GM13976 (cell line): ENCODE measurements around the gene WNT3.

Experiments
- DNase-seq: peaks from one replicate; pipeline ENCODE4 v3.0.0; 2012; ENCODE audit warnings: low spot score
- in situ Hi-C: fragments of 300-500 bp; cut with MboI; formaldehyde crosslinking; loops from one replicate; pipeline ENCODE4 v1.12.0; 2022; ENCODE audit warnings: low sequenced_read_pairs, mixed read lengths, inconsistent platforms; ENCODE audit not compliant: unreplicated experiment
- TF ChIP-seq, protein P1 (sequence below): IDR thresholded peaks from 2 replicates; pipeline ENCODE4 v1.5.1; 2012; ENCODE audit warnings: borderline replicate concordance, mild to moderate bottlenecking; ENCODE audit not compliant: insufficient read depth; ENCODE audit errors: extremely low read depth, missing control alignments, control extremely low read depth

The WNT3 gene

DNA sequence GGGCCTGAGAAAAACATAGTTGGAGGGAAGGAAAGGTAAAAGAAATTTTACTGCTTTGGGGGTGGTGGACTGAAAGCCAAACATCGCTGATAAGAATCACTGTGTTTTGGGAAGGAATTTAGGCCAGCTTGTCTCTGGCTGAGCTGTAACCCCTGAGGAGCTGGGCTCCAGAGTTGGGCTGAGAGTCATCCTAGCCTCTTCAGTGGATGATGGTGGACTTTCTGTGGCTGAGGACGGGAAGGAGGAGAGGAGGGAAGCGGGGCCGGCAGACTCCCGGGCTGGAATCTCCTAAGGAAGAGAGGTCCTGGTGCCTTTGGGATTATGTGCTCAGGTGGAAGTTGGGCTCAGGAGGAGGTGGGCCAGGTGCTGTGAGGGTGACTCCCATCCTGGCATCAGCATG, 41.5 kb upstream of the WNT3 start:
- TF ChIP-seq, protein P1, sequence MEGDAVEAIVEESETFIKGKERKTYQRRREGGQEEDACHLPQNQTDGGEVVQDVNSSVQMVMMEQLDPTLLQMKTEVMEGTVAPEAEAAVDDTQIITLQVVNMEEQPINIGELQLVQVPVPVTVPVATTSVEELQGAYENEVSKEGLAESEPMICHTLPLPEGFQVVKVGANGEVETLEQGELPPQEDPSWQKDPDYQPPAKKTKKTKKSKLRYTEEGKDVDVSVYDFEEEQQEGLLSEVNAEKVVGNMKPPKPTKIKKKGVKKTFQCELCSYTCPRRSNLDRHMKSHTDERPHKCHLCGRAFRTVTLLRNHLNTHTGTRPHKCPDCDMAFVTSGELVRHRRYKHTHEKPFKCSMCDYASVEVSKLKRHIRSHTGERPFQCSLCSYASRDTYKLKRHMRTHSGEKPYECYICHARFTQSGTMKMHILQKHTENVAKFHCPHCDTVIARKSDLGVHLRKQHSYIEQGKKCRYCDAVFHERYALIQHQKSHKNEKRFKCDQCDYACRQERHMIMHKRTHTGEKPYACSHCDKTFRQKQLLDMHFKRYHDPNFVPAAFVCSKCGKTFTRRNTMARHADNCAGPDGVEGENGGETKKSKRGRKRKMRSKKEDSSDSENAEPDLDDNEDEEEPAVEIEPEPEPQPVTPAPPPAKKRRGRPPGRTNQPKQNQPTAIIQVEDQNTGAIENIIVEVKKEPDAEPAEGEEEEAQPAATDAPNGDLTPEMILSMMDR: no peak
- DNase-seq: no peak
- in situ Hi-C loops: no loop called here

DNA sequence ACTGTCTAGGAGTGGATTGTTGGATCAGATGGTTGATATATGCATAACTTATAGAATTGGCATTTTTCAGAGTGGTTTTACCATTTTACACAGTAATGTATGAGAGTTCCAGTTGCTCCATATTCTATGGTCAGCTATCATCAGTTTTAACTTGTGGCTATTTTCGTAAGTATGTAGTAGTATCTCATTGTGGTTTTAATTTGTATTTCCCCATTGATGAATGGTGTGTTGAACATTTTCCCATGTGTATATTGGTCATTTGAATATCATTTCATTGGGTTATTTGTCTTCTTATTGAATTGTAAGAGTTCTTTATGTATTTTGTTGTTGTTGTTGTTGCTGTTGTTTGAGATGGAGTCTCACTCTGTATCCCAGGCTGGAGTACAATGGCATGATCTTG, 39.1 kb upstream of the WNT3 start:
- in situ Hi-C loops: no loop called here
- DNase-seq: no peak
- TF ChIP-seq, protein P1: no peak

DNA sequence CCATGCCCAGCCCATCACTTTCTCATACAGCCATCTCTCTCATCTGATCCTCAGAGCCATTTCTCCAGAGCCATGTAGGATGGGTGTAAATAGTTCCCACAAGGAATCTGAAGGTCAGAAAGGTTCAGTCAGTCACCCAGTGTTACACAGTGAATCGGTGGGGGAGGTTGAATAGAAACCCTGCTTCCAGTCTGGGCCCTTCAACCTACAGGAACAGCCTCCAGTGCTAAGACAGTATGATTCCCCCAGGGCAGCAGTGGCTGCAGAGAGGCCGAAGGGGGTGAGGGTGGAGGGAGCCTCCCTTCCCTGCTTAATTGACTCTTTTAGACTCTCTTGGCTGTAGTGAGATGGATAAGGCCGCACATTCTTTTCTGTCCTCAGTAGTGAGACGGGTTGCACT, 36.5 kb upstream of the WNT3 start:
- TF ChIP-seq, protein P1: no peak
- no peak for DNase-seq
- in situ Hi-C loops: no loop called here

DNA sequence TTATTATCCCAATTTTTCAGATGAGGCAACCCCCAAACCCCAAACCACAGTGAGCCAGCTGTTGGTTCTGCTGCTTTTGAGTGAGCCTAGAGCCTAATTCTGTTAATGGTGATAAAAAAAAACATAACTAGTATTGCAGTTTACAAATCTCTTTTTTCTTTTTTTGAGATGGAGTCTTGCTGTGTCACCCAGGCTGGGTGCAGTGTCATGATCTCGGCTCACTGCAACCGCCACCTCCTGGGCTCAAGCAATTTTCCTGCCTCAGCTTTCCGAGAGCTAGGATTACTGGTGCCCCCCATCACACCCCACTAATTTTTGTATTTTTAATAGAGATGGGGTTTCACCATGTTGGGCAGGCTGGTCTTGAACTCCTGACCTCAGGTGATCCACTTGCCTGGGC, 36.0 kb upstream of the WNT3 start:
- TF ChIP-seq, protein P1: no peak
- DNase-seq: no peak
- in situ Hi-C loops: no loop called here

DNA sequence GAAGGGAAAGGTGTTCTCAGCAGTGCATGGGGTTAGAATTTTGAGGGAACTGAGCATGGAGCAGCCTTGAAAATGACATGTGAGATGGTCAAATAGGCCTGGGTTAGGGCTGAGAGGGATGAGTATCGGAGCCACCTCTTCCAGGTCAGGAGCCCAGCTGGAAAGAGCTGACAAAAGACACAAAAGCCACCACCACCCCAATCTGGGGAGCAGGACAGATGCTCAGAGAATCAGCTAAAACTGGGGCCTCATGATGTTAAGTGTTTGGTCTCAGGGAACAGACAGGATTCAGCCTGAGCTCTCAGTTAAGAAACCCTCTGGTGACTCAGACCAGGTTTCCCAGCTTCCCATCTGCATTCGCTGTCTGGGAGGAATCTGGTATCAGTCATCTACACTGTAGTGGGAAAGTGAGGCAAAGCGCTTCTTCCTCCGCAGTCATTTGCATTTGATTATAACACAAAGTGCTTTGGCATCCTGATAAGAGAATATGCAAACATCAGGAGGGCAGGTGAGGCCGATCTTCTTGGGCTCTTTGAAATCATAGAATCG, 35.5 kb upstream of the WNT3 start:
- TF ChIP-seq, protein P1: no peak
- in situ Hi-C loops: no loop called here
- no peak for DNase-seq

DNA sequence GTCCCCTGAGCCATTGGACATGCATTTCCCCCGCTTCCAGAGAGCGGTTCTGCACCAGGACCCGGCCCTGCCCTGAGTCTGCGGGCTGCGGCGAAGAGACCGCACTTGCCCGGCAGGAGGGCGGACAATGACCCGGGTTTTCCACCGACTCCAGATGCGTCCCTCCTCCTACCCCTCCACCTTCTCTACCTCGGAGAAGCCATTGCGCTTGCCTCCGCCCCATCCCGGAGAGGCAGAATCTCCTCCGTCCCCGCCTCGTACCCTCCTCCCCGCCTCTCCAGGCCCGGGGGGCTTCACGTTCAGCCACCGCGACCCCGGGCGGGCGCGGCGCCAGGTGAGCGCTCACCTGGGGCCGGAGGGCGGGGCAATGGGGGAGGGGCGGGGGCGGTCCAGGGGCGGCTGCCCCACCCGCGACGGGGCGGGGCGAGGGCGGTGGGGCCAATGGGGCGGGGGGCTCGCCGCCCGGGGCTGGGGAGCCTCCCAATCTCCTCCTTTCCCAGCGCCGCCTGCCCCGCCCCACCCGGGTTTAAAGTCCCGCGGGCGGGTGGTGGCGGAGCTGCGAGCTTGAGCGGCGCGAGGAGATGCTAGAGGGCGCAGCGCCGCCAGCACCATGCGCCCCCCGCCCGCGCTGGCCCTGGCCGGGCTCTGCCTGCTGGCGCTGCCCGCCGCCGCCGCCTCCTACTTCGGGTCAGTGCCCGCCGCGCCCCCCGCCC, 32.7 kb upstream of the WNT3 start, which contains the start of gene WNT9B:
Gene WNT9B (plus strand): TSS at position 555 of the 713 bp plus-strand sequence. CDS start 56 bp downstream, at position 611.
- DNase-seq: peak; percentile 45
- in situ Hi-C loops: no loop called here
- TF ChIP-seq, protein P1: no peak
